CD14-positive monocyte (primary cell): ENCODE data around the gene IL4R. TPM values are rescaled to one million over a fixed set of nuclear protein-coding genes. Genes with fewer than 3 reads are reported as not detected.
A peak's percentile ranks its signal among the peaks of the same experiment; 100 is the strongest.

Experiments used
- DNase-seq, 3 donors: peaks; one replicate each; pipeline ENCODE4 v3.0.0-alpha.2; 2011 to 2022
- H2AFZ ChIP-seq: 2 replicates; pipeline ENCODE4 v1.6.0; 2012; ENCODE audit warnings: mild to moderate bottlenecking, low read depth, low read length, inconsistent platforms; ENCODE audit not compliant: insufficient read depth, poor library complexity, severe bottlenecking
- H3K27ac ChIP-seq, 2 donors: 1 replicate in 1 of 2; 2 replicates in 1 of 2; pipeline ENCODE4 v1.5.1; 2012 to 2013; ENCODE audit warnings: low read length in 2 of 2, control low read depth in 1 of 2, inconsistent platforms in 1 of 2, low read depth in 1 of 2, mild to moderate bottlenecking in 1 of 2
- H3K27me3 ChIP-seq, 2 donors: one replicate each; pipeline versions ENCODE4 v1.6.0 to v1.6.1; 2011 to 2013; ENCODE audit warnings: low read length in 2 of 2; ENCODE audit not compliant: control insufficient read depth in 2 of 2, insufficient read depth in 2 of 2
- H3K36me3 ChIP-seq, 2 donors: replicated peaks in 1 of 2; 1 replicate in 1 of 2; 2 replicates in 1 of 2; pipeline versions ENCODE4 v1.5.1 to v1.6.1; 2012 to 2013; ENCODE audit warnings: low read length in 2 of 2, control low read depth in 1 of 2, inconsistent platforms in 1 of 2, mild to moderate bottlenecking in 1 of 2; ENCODE audit not compliant: insufficient read depth in 2 of 2, control insufficient read depth in 1 of 2
- H3K4me1 ChIP-seq, 2 donors: 1 replicate in 1 of 2; 2 replicates in 1 of 2; pipeline versions ENCODE4 v1.5.1 to v1.6.1; 2012 to 2013; ENCODE audit warnings: low read length in 2 of 2, control low read depth in 1 of 2, inconsistent platforms in 1 of 2, mild to moderate bottlenecking in 1 of 2, moderate library complexity in 1 of 2; ENCODE audit not compliant: insufficient read depth in 2 of 2, control insufficient read depth in 1 of 2
- H3K4me2 ChIP-seq: replicated peaks from 2 replicates; pipeline ENCODE3; 2012; ENCODE audit warnings: low read length, moderate library complexity, mild to moderate bottlenecking; ENCODE audit not compliant: poor library complexity, severe bottlenecking; ENCODE audit errors: extremely low read depth
- H3K4me3 ChIP-seq, 3 experiments: fragments of 200-600 bp in 1 of 3; sonication (generic) in 1 of 3; replicated peaks in 1 of 3; 1 replicate in 2 of 3; 2 replicates in 1 of 3; pipeline ENCODE4 v1.5.1; 2011 to 2013; ENCODE audit warnings: low read length in 3 of 3, mild to moderate bottlenecking in 3 of 3, control low read depth in 2 of 3, low read depth in 2 of 3, inconsistent platforms in 1 of 3, moderate library complexity in 1 of 3
- H3K79me2 ChIP-seq: 2 replicates; pipeline ENCODE4 v1.6.0; 2012; ENCODE audit warnings: mild to moderate bottlenecking, control low read depth, inconsistent platforms, low read length, moderate library complexity; ENCODE audit not compliant: insufficient read depth
- H3K9ac ChIP-seq: 2 replicates; pipeline ENCODE4 v1.6.0; 2017; ENCODE audit warnings: low read length, mild to moderate bottlenecking; ENCODE audit not compliant: insufficient read depth, poor library complexity, severe bottlenecking
- H3K9me3 ChIP-seq, 2 donors: replicated peaks in 1 of 2; 1 replicate in 1 of 2; 2 replicates in 1 of 2; pipeline versions ENCODE4 v1.5.1 to v1.6.1; 2012 to 2013; ENCODE audit warnings: low read length in 2 of 2, control low read depth in 1 of 2; ENCODE audit not compliant: control insufficient read depth in 1 of 2, insufficient read depth in 1 of 2
- H4K20me1 ChIP-seq: 2 replicates; pipeline ENCODE4 v1.6.0; 2012; ENCODE audit warnings: mild to moderate bottlenecking, low read length, control low read depth, moderate library complexity; ENCODE audit not compliant: insufficient read depth
- H3K27ac Mint-ChIP-seq, 7 donors: one replicate each; pipeline ENCODE4 v1.8.0; 2020; ENCODE audit warnings: mild to moderate bottlenecking in 7 of 7, mixed read lengths in 7 of 7, moderate library complexity in 6 of 7, inconsistent platforms in 2 of 7
- H3K27me3 Mint-ChIP-seq, 3 donors: one replicate each; pipeline ENCODE4 v1.8.0; 2021 to 2022; ENCODE audit warnings: low read depth in 3 of 3, mild to moderate bottlenecking in 3 of 3, mixed read lengths in 3 of 3, moderate library complexity in 3 of 3, inconsistent platforms in 1 of 3
- H3K36me3 Mint-ChIP-seq, 2 donors: one replicate each; pipeline ENCODE4 v1.8.0; 2020; ENCODE audit warnings: mixed read lengths in 2 of 2, inconsistent platforms in 1 of 2, mild to moderate bottlenecking in 1 of 2
- H3K4me1 Mint-ChIP-seq: one replicate; pipeline ENCODE4 v1.8.0; 2020; ENCODE audit warnings: mild to moderate bottlenecking, mixed read lengths
- H3K4me3 Mint-ChIP-seq, 2 donors: one replicate each; pipeline ENCODE4 v1.8.0; 2020; ENCODE audit warnings: mild to moderate bottlenecking in 2 of 2, mixed read lengths in 2 of 2, moderate library complexity in 1 of 2
- H3K9me3 Mint-ChIP-seq, 7 donors: one replicate each; pipeline ENCODE4 v1.8.0; 2020 to 2022; ENCODE audit warnings: mixed read lengths in 7 of 7, mild to moderate bottlenecking in 6 of 7, moderate library complexity in 6 of 7, inconsistent platforms in 2 of 7
- WGBS: methylation state at CpG from one replicate; pipeline ENCODE4 v1.1.5; 2013; ENCODE audit warnings: missing lambda C conversion rate; ENCODE audit not compliant: insufficient coverage; 5-methylcytosine and 5-hydroxymethylcytosine counted together
- intact Hi-C, 2 donors: fragments of 100-400 bp; cut with micrococcal nuclease; formaldehyde crosslinking; loops; one replicate each; pipeline versions ENCODE4 v1.15.0 to v1.15.1; 2023
- polyA plus RNA-seq, 3 donors: library from polyadenylated mRNA; depleted of rRNA in 1 of 3; unstranded in 2 of 3; stranded (reverse) in 1 of 3; fragments of 300-500 nt in 2 of 3; fragments of >200 nt in 1 of 3; fragmentation: Illumina TruSeq in 2 of 3; gene quantifications; 1 replicate in 2 of 3; 2 replicates in 1 of 3; pipeline ENCODE4 v1.2.3, GENCODE V29; 2012 to 2021
- TF ChIP-seq, protein P1 (sequence below): fragments of 200-600 bp; IDR thresholded peaks from one replicate; pipeline ENCODE4 v1.8.0; 2022; ENCODE audit warnings: antibody characterized with exemption, mild to moderate bottlenecking

The IL4R gene
- polyA plus RNA-seq, 3 donors, result 25.1 to 80.4 (median 35.6) TPM

DNA sequence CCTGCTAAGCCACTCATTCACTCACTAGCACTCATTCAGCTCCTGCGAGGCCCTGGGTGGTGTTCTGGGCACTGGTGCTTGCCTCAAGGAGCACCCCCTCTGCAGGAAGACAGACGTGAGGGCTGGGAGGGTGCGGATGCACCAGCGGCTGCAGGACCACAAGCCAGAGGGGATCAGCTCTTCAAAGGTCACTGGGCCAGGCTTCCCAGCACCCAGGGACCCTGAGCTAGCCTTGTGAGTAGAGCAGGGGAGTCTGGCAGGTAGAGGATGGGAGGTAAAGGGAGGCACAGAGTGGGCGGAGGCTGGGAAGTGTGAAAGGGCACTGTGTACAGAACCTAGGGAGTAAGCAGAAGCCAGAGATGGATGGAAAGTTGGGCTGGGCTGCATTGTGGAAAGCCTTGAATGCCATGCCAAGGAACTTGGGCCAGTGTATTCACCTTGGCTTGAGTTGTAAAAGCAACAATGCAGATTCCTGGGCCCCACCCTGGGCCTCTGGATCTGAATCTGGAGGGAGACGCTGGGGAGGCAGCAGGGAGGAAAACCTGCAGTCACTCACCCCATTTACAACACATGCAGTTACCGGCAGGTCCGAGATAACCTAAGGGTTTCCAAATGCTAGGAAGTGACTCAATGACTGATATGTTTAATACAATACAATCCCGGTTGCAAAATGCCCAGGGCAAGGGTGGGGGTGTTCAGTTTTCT, 1.7 kb downstream of the IL4R start:
- H3K27ac Mint-ChIP-seq, result peak overlapping the region; percentile 71 to 98 (median 96)
- Histone ChIP-seq H3K4me1 (peaks cover 67 to 71% of the 10 kb centered on the region in 2 donors), H3K79me2 (peaks cover 74% of the 10 kb centered on the region), H4K20me1 (peaks cover 55% of the 10 kb centered on the region), H3K9me3 (no peaks in the 10 kb centered on the region), H3K27ac (peak overlapping the region; percentile 77 to 99), H3K9ac (peak overlapping the region; percentile 100), H3K4me2 (peak overlapping the region; percentile 88), H2AFZ (no peak overlapping the region), H3K27me3 (no peaks in the 10 kb centered on the region), H3K36me3 (no peaks in the 10 kb centered on the region), H3K4me3 (peak overlapping the region; percentile 64 to 95 (median 90))
- WGBS, result 50% methylated on average over 4 of the region's 9 CpGs
- peaks cover 9 to 20% of the 10 kb centered on the region in 2 donors for H3K36me3 Mint-ChIP-seq
- TF ChIP-seq, protein P1, sequence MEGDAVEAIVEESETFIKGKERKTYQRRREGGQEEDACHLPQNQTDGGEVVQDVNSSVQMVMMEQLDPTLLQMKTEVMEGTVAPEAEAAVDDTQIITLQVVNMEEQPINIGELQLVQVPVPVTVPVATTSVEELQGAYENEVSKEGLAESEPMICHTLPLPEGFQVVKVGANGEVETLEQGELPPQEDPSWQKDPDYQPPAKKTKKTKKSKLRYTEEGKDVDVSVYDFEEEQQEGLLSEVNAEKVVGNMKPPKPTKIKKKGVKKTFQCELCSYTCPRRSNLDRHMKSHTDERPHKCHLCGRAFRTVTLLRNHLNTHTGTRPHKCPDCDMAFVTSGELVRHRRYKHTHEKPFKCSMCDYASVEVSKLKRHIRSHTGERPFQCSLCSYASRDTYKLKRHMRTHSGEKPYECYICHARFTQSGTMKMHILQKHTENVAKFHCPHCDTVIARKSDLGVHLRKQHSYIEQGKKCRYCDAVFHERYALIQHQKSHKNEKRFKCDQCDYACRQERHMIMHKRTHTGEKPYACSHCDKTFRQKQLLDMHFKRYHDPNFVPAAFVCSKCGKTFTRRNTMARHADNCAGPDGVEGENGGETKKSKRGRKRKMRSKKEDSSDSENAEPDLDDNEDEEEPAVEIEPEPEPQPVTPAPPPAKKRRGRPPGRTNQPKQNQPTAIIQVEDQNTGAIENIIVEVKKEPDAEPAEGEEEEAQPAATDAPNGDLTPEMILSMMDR, result no peak
- peaks cover 67% of the 10 kb centered on the region for H3K4me1 Mint-ChIP-seq
- H3K4me3 Mint-ChIP-seq, result peak overlapping the region; percentile 88 to 97
- peaks cover 0 to 2% (median 2%) of the 10 kb centered on the region in 7 donors for H3K9me3 Mint-ChIP-seq
- peaks cover 0 to 4% (median 3%) of the 10 kb centered on the region in 3 donors for H3K27me3 Mint-ChIP-seq
- peak; percentile 62 to 85 (median 80) for DNase-seq
- intact Hi-C loops, result loop anchor here (5.0 to 10.0 kb wide), 2 partner anchors 51 to 78 kb away; partner anchors contain the start of gene NSMCE1 (in 1 of the 2)

DNA sequence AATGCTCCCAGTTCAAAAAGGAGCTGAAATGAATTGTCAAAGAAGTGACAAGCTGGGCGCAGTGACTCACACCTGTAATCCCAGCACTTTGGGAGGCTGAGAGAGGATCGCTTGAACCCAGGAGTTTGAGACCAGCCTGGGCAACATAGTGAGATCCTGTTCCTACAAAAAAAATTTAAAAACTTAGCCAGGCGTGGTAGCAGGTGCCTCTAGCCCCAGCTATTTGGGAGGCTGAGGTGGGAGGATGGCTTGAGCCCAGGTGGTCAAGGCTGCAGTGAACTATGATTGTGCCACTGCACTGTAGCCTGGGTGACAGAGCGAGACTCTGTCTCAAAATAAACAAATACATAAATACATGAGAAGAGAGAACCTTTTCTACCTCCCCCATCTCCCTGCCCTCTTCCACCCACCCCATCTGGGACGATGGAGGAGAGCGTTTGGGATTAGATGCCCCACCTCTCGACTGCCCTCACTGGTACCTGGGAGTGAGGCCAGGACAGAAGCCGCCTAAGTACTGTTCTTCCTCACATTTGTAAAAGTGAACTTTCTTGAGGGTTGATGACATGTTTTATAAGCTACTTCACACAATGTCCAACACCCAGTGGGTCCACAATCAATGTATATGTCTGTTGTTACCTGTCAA, 2.4 kb downstream of the IL4R start:
- no peaks in the 10 kb centered on the region for H3K36me3 ChIP-seq
- H3K9ac ChIP-seq, result peak overlapping the region; percentile 100
- peaks cover 80% of the 10 kb centered on the region for H3K79me2 ChIP-seq
- no peaks in the 10 kb centered on the region for H3K9me3 ChIP-seq
- Mint-ChIP-seq H3K36me3 (peaks cover 9 to 21% of the 10 kb centered on the region in 2 donors), H3K4me3 (peak overlapping the region; percentile 88 to 97), H3K4me1 (peaks cover 73% of the 10 kb centered on the region), H3K27me3 (peaks cover 0 to 4% (median 2%) of the 10 kb centered on the region in 3 donors), H3K27ac (peak overlapping the region in 6 of 7 donors; percentile 73 to 98 (median 97)), H3K9me3 (peaks cover 0 to 2% (median 2%) of the 10 kb centered on the region in 7 donors)
- H3K4me2 ChIP-seq, result peak overlapping the region; percentile 88
- H4K20me1 ChIP-seq, result peaks cover 62% of the 10 kb centered on the region
- intact Hi-C loops, result loop anchor here (5.0 to 10.0 kb wide), 2 partner anchors 51 to 79 kb away; partner anchors contain the start of gene NSMCE1 (in 1 of the 2)
- peak overlapping the region; percentile 77 to 99 for H3K27ac ChIP-seq
- WGBS, result 57% methylated on average over 2 of the region's 8 CpGs
- TF ChIP-seq, protein P1, result no peak
- DNase-seq, result no peak
- peaks cover 74 to 78% of the 10 kb centered on the region in 2 donors for H3K4me1 ChIP-seq
- H3K27me3 ChIP-seq, result no peaks in the 10 kb centered on the region
- no peak overlapping the region for H2AFZ ChIP-seq
- H3K4me3 ChIP-seq, result peak overlapping the region; percentile 64 to 95 (median 90)
